CD14-positive monocyte (primary cell): Measurements from ENCODE around the gene PSMD5. TPM values are rescaled to one million over a fixed set of nuclear protein-coding genes. Genes with fewer than 3 reads are reported as not detected.
A peak's percentile ranks its signal among the peaks of the same experiment; 100 is the strongest.

Source experiments
- DNase-seq, 3 donors: peaks; one replicate each; pipeline ENCODE4 v3.0.0-alpha.2; 2011 to 2022
- H2AFZ ChIP-seq: 2 replicates; pipeline ENCODE4 v1.6.0; 2012; ENCODE audit warnings: mild to moderate bottlenecking, low read depth, low read length, inconsistent platforms; ENCODE audit not compliant: insufficient read depth, poor library complexity, severe bottlenecking
- H3K27ac ChIP-seq, 2 donors: 1 replicate in 1 of 2; 2 replicates in 1 of 2; pipeline ENCODE4 v1.5.1; 2012 to 2013; ENCODE audit warnings: low read length in 2 of 2, control low read depth in 1 of 2, inconsistent platforms in 1 of 2, low read depth in 1 of 2, mild to moderate bottlenecking in 1 of 2
- H3K27me3 ChIP-seq, 2 donors: one replicate each; pipeline versions ENCODE4 v1.6.0 to v1.6.1; 2011 to 2013; ENCODE audit warnings: low read length in 2 of 2; ENCODE audit not compliant: control insufficient read depth in 2 of 2, insufficient read depth in 2 of 2
- H3K36me3 ChIP-seq, 2 donors: replicated peaks in 1 of 2; 1 replicate in 1 of 2; 2 replicates in 1 of 2; pipeline versions ENCODE4 v1.5.1 to v1.6.1; 2012 to 2013; ENCODE audit warnings: low read length in 2 of 2, control low read depth in 1 of 2, inconsistent platforms in 1 of 2, mild to moderate bottlenecking in 1 of 2; ENCODE audit not compliant: insufficient read depth in 2 of 2, control insufficient read depth in 1 of 2
- H3K4me1 ChIP-seq, 2 donors: 1 replicate in 1 of 2; 2 replicates in 1 of 2; pipeline versions ENCODE4 v1.5.1 to v1.6.1; 2012 to 2013; ENCODE audit warnings: low read length in 2 of 2, control low read depth in 1 of 2, inconsistent platforms in 1 of 2, mild to moderate bottlenecking in 1 of 2, moderate library complexity in 1 of 2; ENCODE audit not compliant: insufficient read depth in 2 of 2, control insufficient read depth in 1 of 2
- H3K4me2 ChIP-seq: replicated peaks from 2 replicates; pipeline ENCODE3; 2012; ENCODE audit warnings: low read length, moderate library complexity, mild to moderate bottlenecking; ENCODE audit not compliant: poor library complexity, severe bottlenecking; ENCODE audit errors: extremely low read depth
- H3K4me3 ChIP-seq, 3 experiments: fragments of 200-600 bp in 1 of 3; sonication (generic) in 1 of 3; replicated peaks in 1 of 3; 1 replicate in 2 of 3; 2 replicates in 1 of 3; pipeline ENCODE4 v1.5.1; 2011 to 2013; ENCODE audit warnings: low read length in 3 of 3, mild to moderate bottlenecking in 3 of 3, control low read depth in 2 of 3, low read depth in 2 of 3, inconsistent platforms in 1 of 3, moderate library complexity in 1 of 3
- H3K79me2 ChIP-seq: 2 replicates; pipeline ENCODE4 v1.6.0; 2012; ENCODE audit warnings: mild to moderate bottlenecking, control low read depth, inconsistent platforms, low read length, moderate library complexity; ENCODE audit not compliant: insufficient read depth
- H3K9ac ChIP-seq: 2 replicates; pipeline ENCODE4 v1.6.0; 2017; ENCODE audit warnings: low read length, mild to moderate bottlenecking; ENCODE audit not compliant: insufficient read depth, poor library complexity, severe bottlenecking
- H3K9me3 ChIP-seq, 2 donors: replicated peaks in 1 of 2; 1 replicate in 1 of 2; 2 replicates in 1 of 2; pipeline versions ENCODE4 v1.5.1 to v1.6.1; 2012 to 2013; ENCODE audit warnings: low read length in 2 of 2, control low read depth in 1 of 2; ENCODE audit not compliant: control insufficient read depth in 1 of 2, insufficient read depth in 1 of 2
- H4K20me1 ChIP-seq: 2 replicates; pipeline ENCODE4 v1.6.0; 2012; ENCODE audit warnings: mild to moderate bottlenecking, low read length, control low read depth, moderate library complexity; ENCODE audit not compliant: insufficient read depth
- H3K27ac Mint-ChIP-seq, 7 donors: one replicate each; pipeline ENCODE4 v1.8.0; 2020; ENCODE audit warnings: mild to moderate bottlenecking in 7 of 7, mixed read lengths in 7 of 7, moderate library complexity in 6 of 7, inconsistent platforms in 2 of 7
- H3K27me3 Mint-ChIP-seq, 3 donors: one replicate each; pipeline ENCODE4 v1.8.0; 2021 to 2022; ENCODE audit warnings: low read depth in 3 of 3, mild to moderate bottlenecking in 3 of 3, mixed read lengths in 3 of 3, moderate library complexity in 3 of 3, inconsistent platforms in 1 of 3
- H3K36me3 Mint-ChIP-seq, 2 donors: one replicate each; pipeline ENCODE4 v1.8.0; 2020; ENCODE audit warnings: mixed read lengths in 2 of 2, inconsistent platforms in 1 of 2, mild to moderate bottlenecking in 1 of 2
- H3K4me1 Mint-ChIP-seq: one replicate; pipeline ENCODE4 v1.8.0; 2020; ENCODE audit warnings: mild to moderate bottlenecking, mixed read lengths
- H3K4me3 Mint-ChIP-seq, 2 donors: one replicate each; pipeline ENCODE4 v1.8.0; 2020; ENCODE audit warnings: mild to moderate bottlenecking in 2 of 2, mixed read lengths in 2 of 2, moderate library complexity in 1 of 2
- H3K9me3 Mint-ChIP-seq, 7 donors: one replicate each; pipeline ENCODE4 v1.8.0; 2020 to 2022; ENCODE audit warnings: mixed read lengths in 7 of 7, mild to moderate bottlenecking in 6 of 7, moderate library complexity in 6 of 7, inconsistent platforms in 2 of 7
- CTCF ChIP-seq: fragments of 200-600 bp; IDR thresholded peaks from one replicate; pipeline ENCODE4 v1.8.0; 2022; ENCODE audit warnings: antibody characterized with exemption, mild to moderate bottlenecking
- WGBS: methylation state at CpG from one replicate; pipeline ENCODE4 v1.1.5; 2013; ENCODE audit warnings: missing lambda C conversion rate; ENCODE audit not compliant: insufficient coverage; 5-methylcytosine and 5-hydroxymethylcytosine counted together
- intact Hi-C, 2 donors: fragments of 100-400 bp; cut with micrococcal nuclease; formaldehyde crosslinking; loops; one replicate each; pipeline versions ENCODE4 v1.15.0 to v1.15.1; 2023
- polyA plus RNA-seq, 3 donors: library from polyadenylated mRNA; depleted of rRNA in 1 of 3; unstranded in 2 of 3; stranded (reverse) in 1 of 3; fragments of 300-500 nt in 2 of 3; fragments of >200 nt in 1 of 3; fragmentation: Illumina TruSeq in 2 of 3; gene quantifications; 1 replicate in 2 of 3; 2 replicates in 1 of 3; pipeline ENCODE4 v1.2.3, GENCODE V29; 2012 to 2021

PSMD5 gene
- polyA plus RNA-seq, 3 donors, result 10.0 to 20.9 (median 10.7) TPM

- H3K36me3 Mint-ChIP-seq, result peaks cover 85 to 92% of the 10 kb centered on the region in 2 donors
- H3K4me1 Mint-ChIP-seq, result no peaks in the 10 kb centered on the region
- H3K4me1 ChIP-seq, result peaks cover 0 to under 1% of the 10 kb centered on the region in 2 donors
- no peaks in the 10 kb centered on the region for H4K20me1 ChIP-seq
- no peak for TF ChIP-seq CTCF
- no peak overlapping the region for H3K4me3 ChIP-seq
- no peak overlapping the region for H2AFZ ChIP-seq
- no peaks in the 10 kb centered on the region for H3K27me3 ChIP-seq
- peak overlapping the region in 1 of 2 donors; percentile 44 for H3K27ac ChIP-seq
- 96% methylated on average over 6 of the region's 12 CpGs for WGBS
- H3K9ac ChIP-seq, result no peak overlapping the region
- H3K9me3 ChIP-seq, result no peaks in the 10 kb centered on the region
- intact Hi-C loops, result no loop called here
- H3K4me3 Mint-ChIP-seq, result no peak overlapping the region
- no peak overlapping the region for H3K4me2 ChIP-seq
- H3K27me3 Mint-ChIP-seq, result peaks cover 0 to 3% (median 0%) of the 10 kb centered on the region in 3 donors
- no peaks in the 10 kb centered on the region for H3K9me3 Mint-ChIP-seq
- DNase-seq, result no peak
- peak overlapping the region in 1 of 7 donors; percentile 63 for H3K27ac Mint-ChIP-seq
- H3K36me3 ChIP-seq, result peaks cover 79 to 94% of the 10 kb centered on the region in 2 donors
- H3K79me2 ChIP-seq, result peaks cover 34% of the 10 kb centered on the region
Observed at GRCh38 chr9:120862452-120862851, 19.7 kb upstream of the PSMD5 start.

GRCh38 chr9:120861935-120862334, 19.2 kb upstream of the PSMD5 start:
- Histone ChIP-seq H3K27ac (peak overlapping the region in 1 of 2 donors; percentile 46), H3K27me3 (no peaks in the 10 kb centered on the region), H3K79me2 (peaks cover 28% of the 10 kb centered on the region), H3K36me3 (peaks cover 83 to 96% of the 10 kb centered on the region in 2 donors), H3K9me3 (no peaks in the 10 kb centered on the region), H3K4me2 (no peak overlapping the region), H3K4me3 (no peak overlapping the region), H2AFZ (no peak overlapping the region), H4K20me1 (no peaks in the 10 kb centered on the region), H3K4me1 (no peaks in the 10 kb centered on the region), H3K9ac (no peak overlapping the region)
- Mint-ChIP-seq H3K9me3 (no peaks in the 10 kb centered on the region), H3K4me1 (no peaks in the 10 kb centered on the region), H3K27ac (peak overlapping the region in 1 of 7 donors; percentile 70), H3K36me3 (peaks cover 89 to 94% of the 10 kb centered on the region in 2 donors), H3K4me3 (no peak overlapping the region), H3K27me3 (peaks cover 0 to 3% (median 0%) of the 10 kb centered on the region in 3 donors)
- WGBS, result 100% methylated on average over 5 of the region's 6 CpGs
- DNase-seq, result no peak
- intact Hi-C loops, result no loop called here
- no peak for TF ChIP-seq CTCF
